Kidney epithelial cell (primary cell): Measurements from ENCODE around the gene AKAP12. TPM values are rescaled to one million over a fixed set of nuclear protein-coding genes. Genes with fewer than 3 reads are reported as not detected.

Source experiments
- DNase-seq: peaks from one replicate; pipeline ENCODE4 v3.0.0-alpha.2; 2010; ENCODE audit warnings: low read depth
- H3K27me3 ChIP-seq: 2 replicates; pipeline ENCODE4 v1.6.0; 2011; ENCODE audit warnings: low read length; ENCODE audit not compliant: control insufficient read depth, insufficient read depth
- H3K36me3 ChIP-seq: 2 replicates; pipeline ENCODE4 v1.5.1; 2011; ENCODE audit warnings: low read length; ENCODE audit not compliant: control insufficient read depth, insufficient read depth
- H3K4me3 ChIP-seq: 2 replicates; pipeline ENCODE4 v1.5.1; 2011; ENCODE audit warnings: low read depth, mild to moderate bottlenecking, control low read depth, low read length
- CTCF ChIP-seq: IDR thresholded peaks from 2 replicates; pipeline ENCODE4 v1.5.1; 2011; ENCODE audit warnings: mild to moderate bottlenecking, moderate library complexity, low read length, control low read depth, inconsistent platforms; ENCODE audit not compliant: insufficient read depth, poor library complexity, severe bottlenecking
- total RNA-seq: library from RNA; depleted of rRNA; stranded (reverse); fragments of >200 nt; gene quantifications from 2 replicates; pipeline ENCODE4 v1.2.3, GENCODE V29; 2015

The AKAP12 gene
- total RNA-seq, 1 donor from 2014 or later: 581 TPM

DNA sequence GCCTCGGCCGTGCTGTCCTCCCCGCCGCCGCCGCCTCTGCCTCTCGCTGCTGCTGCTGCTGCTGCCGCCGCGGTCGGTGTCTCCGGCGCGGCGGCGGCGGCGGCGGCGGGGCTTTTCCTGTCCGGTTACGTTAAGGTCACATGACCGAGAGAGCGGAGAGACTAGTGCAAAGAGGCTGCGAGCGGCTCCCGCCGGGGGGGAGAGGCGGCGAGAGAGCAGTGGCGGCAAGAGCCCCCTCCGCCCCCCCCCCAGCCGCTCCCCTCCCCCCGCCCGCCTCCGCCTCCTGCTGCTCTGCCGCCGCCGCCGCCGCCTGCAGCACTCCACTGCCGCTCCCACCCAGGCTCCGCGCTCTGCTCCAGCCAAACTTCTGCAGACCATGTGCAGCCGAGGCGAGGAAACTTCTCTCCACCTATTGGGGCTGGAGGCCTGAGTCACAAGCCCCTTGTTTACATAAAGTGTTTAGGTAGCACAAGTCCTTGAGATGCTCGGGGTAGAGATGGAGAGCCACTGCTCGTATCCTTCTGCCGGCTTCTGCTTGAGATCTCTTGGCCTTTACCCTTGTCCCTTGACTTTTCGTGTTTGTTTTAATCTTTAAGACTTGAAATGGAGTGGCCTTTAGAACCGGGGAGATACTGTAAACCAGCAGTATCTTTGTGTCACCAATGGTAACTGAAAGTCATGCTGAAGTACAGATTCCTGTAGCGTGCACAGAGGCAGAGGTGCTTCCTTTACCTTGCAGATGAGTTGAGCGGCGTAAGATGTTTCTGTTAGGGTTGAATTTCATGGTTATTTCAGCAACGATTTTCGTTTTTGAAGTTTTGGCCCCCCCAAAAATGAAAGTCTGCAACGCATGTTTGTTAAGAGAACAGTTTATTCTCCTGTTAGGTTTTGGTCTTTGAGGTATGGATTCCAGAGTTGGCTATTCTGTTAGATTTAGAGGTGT lies 152.0 kb downstream of the AKAP12 start, which contains the start of gene ZBTB2:
ZBTB2 (minus strand) TSS at position 89 of the 943 bp plus-strand sequence. CDS start 17,922 bp downstream, outside the sequence.
- no peak for DNase-seq
- no peak for TF ChIP-seq CTCF
- Histone ChIP-seq H3K4me3 (peak within 1 kb of the TSS; percentile 99), H3K27me3 (no peaks in the 10 kb centered on the region), H3K36me3 (no peaks in the 10 kb centered on the region)

DNA sequence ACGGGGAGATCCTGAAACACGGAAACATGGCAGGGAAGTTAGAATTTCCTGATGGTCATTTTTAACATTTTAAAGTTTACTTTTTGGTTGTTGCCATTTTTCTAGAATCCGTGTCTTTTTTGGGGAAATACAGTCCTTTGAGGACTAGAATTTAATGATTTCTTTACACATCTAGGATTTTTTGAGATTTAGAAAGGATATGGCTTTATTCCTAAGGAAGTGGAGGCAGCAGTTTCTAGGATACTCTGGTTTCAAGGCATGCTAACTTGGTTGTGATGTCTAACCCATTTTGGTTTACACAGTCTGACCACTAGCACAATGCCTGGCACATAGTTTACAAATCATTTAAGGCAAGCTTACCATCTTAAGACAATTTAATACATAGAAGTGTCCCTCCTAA lies 152.7 kb downstream of the AKAP12 start:
- no peak for TF ChIP-seq CTCF
- peak overlapping the region; percentile 99 for H3K4me3 ChIP-seq
- DNase-seq: no peak
- H3K27me3 ChIP-seq: no peaks in the 10 kb centered on the region
- H3K36me3 ChIP-seq: no peaks in the 10 kb centered on the region

GRCh38 chr6:151393410-151393809 lies 153.6 kb downstream of the AKAP12 start:
- no peak for TF ChIP-seq CTCF
- DNase-seq: no peak
- no peak overlapping the region for H3K4me3 ChIP-seq

DNA sequence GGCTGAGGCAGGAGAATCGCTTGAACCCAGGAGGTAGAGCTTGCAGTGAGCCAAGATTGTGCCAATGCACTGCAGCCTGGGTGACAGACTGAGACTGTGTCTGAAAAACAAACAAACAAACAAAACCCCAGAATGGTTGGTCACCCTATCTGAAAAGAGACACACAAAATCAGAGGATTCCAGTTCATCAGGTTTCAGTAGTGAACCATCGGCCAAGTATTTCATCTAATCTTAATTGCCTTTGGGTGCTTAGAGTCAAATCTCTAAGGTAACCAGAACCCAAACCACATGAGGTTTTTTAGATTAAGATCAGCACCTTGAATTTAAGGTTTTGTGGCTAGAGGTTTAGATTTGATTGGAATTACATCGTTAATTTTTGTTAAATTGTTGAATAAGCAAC lies 159.9 kb downstream of the AKAP12 start:
- no peak overlapping the region for H3K4me3 ChIP-seq
- DNase-seq: no peak
- H3K36me3 ChIP-seq: no peaks in the 10 kb centered on the region
- TF ChIP-seq CTCF: no peak
- H3K27me3 ChIP-seq: no peaks in the 10 kb centered on the region

More at GRCh38 chr6:151393410-151393809, 153.6 kb downstream of the AKAP12 start:
- H3K36me3 ChIP-seq: no peaks in the 10 kb centered on the region
- no peaks in the 10 kb centered on the region for H3K27me3 ChIP-seq

- Histone ChIP-seq H3K36me3 (no peaks in the 10 kb centered on the region), H3K4me3 (no peak overlapping the region), H3K27me3 (no peaks in the 10 kb centered on the region)
- no peak for DNase-seq
- no peak for TF ChIP-seq CTCF
Observed at GRCh38 chr6:151400473-151400872, 160.7 kb downstream of the AKAP12 start.
